ENCODE measurements around the gene GPR35.

GPR35 gene

DNA sequence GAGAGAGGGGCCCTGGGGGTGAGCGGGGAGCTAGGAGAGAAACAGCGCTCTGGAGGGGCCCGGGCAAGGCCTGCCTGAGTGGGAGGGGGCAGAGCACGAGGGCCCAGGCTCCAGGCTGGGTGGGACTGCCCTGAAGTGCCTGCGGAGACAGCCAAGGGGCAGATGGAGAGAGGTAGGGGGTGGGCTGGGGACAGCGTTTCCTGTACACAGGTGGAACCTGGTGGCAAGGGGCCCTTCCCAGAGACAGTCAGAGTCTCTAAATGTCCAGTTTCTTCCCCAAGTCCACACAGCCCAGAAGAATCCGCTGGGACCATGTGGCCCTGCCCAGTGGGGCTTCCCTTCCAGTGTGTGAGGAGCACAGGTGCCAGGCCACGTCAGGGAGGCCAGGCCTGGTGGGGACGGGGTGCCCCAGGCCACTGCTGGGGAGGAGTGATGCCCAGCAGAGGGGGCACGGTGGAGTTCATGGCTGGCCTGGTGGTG lies 1.7 kb upstream of the GPR35 start:
- no peak for DNase-seq (ENCODE audit: low read depth)

DNA sequence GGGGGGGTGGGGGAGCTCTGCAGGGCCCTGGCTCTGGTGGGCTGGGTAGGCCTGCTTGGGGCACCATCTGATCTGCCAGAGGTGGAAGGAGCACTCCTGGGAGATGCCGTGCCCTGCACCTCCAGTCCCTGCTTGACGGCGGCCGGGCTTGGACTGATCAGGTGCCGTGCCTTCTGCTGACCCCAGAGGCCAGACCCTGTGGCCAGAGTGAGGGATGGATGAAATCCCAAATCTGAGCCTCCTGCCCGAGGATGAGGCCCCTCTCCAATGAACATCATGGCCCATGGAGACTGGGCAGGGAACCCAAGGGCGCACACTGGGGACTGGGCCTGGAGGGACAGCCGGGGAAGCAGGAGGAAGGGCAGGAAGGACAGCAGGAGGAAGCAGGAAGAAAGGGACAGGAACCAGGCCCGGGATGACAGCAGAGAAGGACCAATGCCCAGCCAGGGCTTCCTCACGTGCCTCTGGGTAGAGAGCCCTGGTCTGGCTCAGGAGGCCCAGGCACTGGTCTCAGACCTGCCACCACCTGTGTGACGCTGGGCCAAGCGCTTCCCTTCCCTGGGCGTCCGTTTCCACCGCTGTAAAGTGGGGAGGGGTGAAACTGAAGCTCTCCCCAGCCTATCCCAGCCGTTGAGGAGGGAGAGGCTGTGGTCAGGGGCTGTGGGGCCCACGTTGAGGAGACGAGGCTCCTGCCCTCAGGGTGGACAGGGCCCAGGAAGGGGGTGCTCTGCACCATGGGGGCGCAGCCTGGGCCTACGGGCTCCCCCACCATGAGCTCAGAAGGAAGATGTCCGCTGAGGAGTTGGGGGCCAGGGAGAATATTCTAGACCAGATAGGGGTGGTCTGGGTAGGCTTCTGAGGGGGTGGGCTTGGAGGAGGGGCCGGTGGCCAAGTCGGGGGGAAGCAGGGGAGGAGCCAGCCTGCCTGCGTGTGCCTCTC lies 1.0 kb upstream of the GPR35 start:
- no peak for DNase-seq (ENCODE audit: low read depth)

DNA sequence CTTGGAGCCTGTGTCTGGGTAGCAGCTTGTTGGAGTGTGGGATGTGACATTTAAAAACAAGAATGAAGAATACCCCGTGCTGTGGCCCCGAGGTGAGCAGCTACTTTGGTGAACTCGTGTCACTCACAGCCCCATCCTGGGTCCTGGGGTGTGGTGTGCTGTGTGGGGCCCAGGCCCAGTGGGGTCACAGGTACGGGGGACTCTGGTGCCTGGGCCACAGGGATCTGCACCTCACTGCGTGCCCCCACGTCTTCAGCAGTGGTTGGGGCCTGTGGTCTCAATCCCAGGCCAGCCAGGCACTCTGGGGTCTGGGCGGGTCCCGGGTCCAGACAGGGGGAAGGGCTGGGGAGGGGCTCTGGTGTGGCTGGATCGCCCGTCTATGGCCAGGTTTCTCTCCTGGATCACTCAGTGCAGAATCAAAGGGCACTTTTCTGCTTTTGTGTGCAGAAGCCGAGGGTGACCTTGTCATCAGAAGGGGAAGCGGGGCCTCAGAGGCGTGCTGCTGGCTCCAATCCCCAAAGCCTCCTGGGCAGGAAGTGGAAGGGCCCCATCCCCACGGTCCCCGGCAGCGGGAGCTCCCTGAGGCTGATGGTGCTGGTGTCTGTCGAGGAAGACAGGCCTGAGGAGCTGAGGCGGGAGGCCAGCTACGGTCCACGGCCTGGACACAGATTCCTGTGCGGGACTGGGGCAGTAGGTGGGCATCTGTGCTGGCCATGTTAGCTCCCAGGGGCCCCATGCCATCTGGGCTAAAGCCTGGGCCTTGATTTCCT lies 1.4 kb downstream of the GPR35 start:
- no peak for DNase-seq (ENCODE audit: low read depth)

DNA sequence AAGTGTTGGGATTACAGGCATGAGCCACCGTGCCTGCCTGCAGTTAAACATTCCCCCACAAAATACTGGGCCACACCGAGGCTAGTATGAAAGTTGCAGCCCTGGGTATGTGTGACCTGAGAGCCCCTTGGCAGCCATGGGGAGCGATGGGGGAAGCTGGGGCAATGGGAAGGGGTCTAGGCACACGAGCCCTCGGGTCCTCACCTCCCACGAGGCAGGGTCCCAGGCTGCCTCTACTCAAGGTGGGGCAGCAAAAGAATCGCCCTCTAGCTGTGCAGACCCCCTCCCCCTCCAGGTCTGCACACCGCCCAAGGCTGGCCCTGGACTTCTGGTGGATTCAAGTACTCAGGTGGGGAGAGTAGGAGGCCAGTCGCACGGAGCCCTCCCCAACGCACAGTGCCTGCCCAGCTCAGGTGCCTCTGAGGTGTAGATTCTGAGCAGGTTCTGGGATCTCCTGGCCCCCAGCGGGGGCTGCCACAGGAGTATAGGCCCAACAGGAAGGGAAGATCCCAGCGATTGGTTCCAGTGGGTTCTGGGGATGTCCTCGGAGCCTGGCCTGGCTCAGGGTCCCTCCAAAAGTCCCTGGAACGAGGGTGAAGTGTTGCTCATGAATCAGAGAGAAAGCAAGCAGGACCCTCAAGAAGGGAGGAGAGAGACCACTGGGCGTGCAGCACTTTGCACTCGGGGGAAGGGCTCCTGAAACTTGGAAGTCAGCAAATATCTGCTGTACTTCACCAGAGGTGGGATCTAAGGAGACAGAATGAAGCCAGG lies 2.6 kb downstream of the GPR35 start:
- DNase-seq (ENCODE audit: low read depth), result no peak

DNA sequence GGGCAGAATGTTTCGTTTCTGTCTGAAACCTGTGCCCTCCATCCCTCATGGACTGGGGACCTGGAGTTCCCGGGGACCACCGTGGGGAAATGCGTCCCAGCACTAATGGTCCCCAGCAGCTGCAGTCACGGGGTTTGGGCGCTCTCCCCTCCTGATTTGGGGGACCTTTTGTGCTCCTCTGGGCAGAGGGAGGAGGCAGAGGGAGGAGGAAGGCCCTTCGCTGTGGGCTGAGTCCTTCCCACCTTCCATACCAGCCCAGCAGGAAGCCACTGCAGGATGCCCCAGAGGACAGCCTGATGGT lies 3.2 kb downstream of the GPR35 start:
- DNase-seq (ENCODE audit: low read depth), result no peak

DNA sequence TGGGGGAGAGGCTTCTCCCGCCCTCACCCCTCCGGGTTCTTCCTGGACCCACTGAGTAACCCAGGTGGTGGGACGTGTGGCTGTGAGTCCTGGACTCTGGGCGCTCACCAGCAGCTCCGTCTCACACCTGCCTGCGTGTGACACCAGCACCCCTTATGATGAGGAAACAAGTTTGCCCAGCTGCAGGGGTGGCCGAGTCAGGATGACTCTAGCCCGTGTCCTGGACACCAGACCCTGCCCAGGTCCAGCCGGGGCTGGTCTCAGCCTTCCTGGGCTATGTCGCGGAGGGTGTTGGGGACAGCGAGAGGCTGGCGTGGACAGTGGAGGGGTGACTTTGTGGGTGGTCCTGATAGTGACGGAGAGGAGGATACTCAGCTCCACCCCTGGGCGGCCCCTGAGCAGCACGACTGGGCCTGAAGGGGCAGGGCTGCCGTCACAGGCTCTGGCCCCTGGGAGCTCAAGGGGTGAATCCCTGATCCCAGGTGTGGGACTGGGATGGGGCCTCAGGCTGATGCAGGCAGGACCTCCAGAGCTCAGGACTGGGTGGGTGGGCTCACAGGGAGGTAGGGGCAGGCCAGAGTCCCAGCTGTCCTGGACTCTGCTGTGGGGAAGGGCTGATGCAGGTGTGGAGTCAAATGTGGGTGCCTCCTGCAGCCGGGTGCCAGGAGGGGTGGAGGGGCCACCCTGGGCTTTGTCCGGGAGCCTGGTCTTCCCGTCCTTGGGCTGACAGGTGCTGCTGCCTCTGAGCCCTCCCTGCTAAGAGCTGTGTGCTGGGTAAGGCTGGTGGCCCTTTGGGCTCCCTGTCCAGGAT lies 3.7 kb downstream of the GPR35 start:
- no peak for DNase-seq (ENCODE audit: low read depth)

DNA sequence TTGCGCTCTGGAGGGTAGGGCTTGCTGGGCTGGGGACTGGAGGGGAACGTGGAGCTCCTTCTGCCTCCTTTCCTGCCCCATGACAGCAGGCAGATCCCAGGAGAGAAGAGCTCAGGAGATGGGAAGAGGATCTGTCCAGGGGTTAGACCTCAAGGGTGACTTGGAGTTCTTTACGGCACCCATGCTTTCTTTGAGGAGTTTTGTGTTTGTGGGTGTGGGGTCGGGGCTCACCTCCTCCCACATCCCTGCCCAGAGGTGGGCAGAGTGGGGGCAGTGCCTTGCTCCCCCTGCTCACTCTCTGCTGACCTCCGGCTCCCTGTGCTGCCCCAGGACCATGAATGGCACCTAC lies 4.3 kb downstream of the GPR35 start:
- no peak for DNase-seq (ENCODE audit: low read depth)

DNA sequence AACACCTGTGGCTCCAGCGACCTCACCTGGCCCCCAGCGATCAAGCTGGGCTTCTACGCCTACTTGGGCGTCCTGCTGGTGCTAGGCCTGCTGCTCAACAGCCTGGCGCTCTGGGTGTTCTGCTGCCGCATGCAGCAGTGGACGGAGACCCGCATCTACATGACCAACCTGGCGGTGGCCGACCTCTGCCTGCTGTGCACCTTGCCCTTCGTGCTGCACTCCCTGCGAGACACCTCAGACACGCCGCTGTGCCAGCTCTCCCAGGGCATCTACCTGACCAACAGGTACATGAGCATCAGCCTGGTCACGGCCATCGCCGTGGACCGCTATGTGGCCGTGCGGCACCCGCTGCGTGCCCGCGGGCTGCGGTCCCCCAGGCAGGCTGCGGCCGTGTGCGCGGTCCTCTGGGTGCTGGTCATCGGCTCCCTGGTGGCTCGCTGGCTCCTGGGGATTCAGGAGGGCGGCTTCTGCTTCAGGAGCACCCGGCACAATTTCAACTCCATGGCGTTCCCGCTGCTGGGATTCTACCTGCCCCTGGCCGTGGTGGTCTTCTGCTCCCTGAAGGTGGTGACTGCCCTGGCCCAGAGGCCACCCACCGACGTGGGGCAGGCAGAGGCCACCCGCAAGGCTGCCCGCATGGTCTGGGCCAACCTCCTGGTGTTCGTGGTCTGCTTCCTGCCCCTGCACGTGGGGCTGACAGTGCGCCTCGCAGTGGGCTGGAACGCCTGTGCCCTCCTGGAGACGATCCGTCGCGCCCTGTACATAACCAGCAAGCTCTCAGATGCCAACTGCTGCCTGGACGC lies 4.9 kb downstream of the GPR35 start:
- DNase-seq (ENCODE audit: low read depth), result no peak

DNA sequence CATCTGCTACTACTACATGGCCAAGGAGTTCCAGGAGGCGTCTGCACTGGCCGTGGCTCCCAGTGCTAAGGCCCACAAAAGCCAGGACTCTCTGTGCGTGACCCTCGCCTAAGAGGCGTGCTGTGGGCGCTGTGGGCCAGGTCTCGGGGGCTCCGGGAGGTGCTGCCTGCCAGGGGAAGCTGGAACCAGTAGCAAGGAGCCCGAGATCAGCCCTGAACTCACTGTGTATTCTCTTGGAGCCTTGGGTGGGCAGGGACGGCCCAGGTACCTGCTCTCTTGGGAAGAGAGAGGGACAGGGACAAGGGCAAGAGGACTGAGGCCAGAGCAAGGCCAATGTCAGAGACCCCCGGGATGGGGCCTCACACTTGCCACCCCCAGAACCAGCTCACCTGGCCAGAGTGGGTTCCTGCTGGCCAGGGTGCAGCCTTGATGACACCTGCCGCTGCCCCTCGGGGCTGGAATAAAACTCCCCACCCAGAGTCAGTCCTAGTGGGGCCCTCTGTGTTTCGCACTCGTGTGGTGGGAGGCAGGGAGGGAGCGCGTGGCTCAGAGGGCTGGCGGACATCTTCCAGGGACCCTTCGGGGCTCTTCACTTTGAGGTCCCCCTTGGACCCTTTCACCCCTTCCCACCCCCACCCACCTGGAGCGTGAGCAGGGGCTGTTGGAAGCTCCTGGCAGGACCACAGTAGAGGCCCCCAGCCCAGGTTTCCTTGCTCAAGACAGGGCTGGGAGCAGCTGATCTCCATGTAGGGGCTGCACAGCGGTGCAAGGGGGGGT lies 5.7 kb downstream of the GPR35 start:
- DNase-seq (ENCODE audit: low read depth), result no peak

DNA sequence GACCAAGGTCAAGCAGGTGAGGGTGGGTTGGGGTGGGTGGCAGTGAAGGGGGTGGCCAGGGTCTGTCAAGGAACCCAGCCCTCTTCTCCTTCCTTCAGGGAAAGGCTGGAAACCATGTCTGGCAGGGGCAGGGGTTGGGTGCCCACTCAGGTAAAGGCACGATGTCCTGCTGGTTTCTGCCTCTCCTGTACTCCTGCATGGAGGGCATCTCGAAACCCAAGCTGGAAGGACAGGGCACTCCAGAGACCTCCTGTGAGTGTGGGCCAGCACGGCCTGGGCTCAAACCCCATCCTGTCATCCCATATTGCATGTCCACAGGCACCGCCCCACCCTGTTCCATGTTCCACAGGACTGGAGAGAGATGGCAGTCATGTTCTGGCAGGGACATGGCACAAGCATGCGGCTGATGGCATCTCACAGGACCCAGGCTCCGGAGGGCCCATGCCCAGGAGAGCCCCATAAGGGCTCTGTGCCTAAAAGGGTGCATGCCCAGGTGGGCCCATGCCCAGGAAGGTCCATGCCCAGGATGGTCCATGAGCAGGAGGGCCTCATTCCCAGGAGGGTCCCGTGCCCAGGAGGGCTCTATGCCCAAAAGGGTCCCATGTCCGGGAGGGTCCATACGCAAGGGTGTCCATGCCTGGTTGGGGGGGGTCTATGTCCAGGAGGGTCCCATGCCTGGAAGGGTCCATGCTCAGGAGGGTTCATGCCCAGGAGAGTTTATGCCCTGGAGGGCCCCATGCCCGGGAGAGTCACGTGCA lies 6.4 kb downstream of the GPR35 start:
- no peak for DNase-seq (ENCODE audit: low read depth)

DNA sequence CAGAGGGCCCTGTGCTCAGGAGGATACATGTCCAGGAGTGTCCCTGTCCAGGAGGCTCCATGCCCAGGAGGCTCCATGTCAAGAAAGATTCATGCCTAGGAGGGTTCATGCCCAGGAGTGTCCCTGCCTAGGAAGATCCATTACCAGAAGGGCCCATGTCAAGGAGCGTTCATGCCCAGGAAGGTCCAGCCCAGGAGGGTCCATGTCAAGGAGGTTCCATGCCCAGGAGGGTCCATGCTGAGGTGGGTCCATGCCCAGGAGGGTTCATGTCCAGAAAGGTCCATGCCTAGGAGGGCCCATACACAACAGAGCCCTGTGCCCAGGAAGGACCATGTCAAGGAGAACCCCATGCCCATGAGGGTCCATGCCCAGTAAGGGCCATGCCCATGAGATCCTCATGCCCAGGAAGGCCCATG lies 7.0 kb downstream of the GPR35 start:
- no peak for DNase-seq (ENCODE audit: low read depth)

DNA sequence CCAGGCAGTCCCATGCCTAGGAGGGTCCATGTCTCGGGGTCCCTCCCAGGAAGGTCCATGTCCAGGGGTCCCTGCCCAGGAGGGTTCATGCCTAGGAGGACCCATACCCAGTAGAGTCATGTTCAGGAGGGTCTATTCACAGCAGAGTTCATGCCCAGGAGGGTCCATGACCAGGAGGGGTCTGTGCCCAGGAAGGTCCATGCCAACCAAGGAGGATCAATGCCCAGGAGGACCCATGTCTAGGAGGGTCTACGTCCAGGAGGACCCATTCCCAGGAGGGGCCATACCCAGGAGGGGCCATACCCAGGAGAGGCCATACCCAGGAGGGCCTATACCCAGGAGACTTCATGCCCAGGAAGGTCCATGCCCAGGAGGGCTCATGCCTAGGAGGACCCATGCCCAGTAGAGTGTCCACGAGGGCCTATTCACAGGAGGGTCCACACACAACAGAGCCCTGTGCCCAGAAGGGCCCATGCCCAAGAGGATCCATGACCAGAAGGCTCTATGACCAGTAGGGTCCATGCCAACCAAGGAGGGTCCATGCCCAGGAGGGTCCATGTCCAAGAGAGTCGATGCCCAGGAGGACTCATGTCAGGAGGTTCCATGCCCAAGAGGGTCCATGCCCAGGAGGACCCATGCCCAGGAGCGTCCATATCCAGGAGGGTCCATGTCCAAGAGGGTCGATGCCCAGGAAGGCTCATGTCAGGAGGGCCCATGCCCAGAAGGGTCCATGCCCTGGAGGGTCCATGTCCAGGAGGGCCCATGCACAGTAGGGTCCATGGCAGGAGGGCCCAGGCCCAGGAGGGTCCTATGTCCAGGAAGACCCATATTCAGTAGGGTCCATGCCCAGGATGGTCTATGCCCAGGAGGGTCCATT lies 10.1 kb downstream of the GPR35 start:
- DNase-seq (ENCODE audit: low read depth), result no peak

DNA sequence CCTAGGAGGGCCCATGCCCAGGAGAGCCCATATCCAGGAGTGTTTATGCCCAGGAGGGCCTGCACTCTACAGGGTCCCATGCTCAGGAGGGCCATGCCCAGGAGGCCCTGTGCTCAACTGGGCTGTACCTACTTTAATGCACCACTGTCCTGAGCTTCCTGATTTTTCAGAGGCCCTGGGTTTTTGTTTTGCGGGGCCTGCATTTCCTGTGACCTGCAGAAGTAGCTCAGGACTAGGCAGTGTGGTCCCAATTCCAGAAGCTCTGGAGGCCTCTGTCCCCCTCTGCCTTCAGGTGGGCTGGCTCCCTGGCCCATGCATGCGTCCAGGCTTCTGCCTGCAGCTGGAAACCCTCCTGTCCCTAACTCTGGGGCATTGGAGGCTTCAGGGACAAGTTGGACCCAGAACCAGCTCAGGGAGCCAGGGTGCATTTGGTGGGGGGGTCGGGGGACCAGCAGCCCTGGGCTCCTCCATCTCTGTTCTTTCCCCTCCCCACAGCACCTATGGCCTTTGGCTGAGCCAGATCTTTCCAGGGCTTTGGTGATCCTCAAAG lies 10.8 kb downstream of the GPR35 start:
- DNase-seq (ENCODE audit: low read depth), result no peak

DNA sequence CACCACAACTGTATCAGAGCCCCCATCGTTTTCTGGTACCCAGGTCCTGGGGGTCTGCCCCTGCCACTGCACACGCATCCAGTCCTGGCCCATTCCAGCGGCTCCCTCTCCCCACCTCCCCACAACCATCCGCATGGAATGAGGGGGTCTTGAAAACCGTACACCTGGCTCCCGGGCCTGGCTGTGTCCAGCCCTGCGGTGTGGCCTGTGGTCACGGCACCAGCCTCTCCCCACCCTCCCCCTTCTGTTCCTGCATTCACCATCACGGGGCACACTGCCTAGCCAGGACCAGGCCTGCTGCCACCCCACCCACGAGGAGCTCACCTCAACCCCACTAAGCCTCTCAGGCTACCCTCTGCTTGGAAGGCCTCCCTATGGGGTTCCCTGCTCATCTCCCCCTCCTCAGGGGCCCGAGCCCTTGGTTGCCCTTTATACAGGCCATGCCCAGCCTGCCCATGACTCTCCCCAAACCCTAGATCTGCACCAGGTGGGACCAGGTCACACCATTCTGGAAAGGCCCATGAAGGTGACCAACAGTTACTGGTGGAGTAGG lies 11.4 kb downstream of the GPR35 start:
- no peak for DNase-seq (ENCODE audit: low read depth)

DNA sequence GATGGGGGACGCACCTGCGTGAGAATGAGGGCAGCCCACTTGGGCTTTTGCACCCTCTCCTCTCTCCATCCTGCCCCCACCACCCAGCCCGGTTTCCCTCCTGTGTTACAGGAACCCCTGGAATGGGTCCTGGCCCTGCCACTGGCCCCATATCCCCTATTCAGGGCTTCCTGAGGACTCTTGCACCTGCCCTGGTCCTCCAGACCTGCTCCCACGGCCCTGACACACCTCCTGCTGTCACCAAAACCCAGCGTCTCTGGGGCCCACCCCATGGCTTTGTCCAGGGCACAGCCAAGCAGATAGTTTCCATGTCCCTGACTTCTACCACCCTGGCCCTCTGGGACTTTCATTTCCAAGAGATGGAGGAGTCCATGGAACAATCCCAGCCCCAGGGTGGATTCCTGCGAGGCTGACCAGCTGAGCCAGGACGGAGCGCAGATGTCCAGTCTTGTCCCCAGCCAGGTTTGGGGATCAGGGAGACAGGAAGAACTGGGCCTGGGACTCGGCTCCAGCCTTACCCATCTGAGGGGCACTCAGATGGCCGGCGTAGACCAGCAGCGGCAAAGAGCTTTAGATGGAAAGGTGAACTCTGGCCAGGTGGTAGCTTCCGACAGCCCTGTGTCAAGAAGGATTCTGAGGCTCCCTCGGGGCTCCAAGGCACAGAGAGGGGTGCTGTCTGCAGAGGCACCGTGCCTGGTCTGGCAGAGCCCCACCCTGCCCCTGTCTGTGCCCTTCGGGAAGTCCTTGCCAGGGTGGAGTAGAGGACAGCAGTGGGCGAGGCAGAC lies 12.0 kb downstream of the GPR35 start:
- DNase-seq (ENCODE audit: low read depth), result no peak

DNA sequence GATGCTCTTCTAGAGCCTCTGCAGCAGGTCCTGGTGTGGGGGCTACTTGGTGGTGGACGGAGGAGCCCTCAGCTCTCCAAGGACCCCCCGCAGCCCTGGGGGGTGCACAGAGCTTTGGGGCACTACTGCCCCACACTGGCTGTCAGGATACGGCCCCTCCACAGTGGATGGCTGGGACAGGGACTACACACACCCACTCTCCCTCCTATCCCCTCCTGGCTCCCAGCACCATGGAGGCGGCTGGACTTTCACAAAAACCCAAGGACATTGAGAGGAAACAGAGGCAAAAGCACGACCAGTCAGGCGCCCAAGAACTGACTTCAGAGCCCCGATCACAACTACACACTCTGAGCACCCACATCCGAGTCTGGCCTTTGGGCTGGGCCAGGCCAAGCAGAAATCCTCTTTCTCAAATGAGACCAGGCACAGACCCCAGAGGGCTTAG lies 12.6 kb downstream of the GPR35 start:
- no peak for DNase-seq (ENCODE audit: low read depth)
